ENCODE results near the gene C16orf78. TPM values are rescaled to one million over a fixed set of nuclear protein-coding genes. Genes with fewer than 3 reads are reported as not detected.

C16orf78 gene
- polyA plus RNA-seq, 3 donors = not detected

DNA sequence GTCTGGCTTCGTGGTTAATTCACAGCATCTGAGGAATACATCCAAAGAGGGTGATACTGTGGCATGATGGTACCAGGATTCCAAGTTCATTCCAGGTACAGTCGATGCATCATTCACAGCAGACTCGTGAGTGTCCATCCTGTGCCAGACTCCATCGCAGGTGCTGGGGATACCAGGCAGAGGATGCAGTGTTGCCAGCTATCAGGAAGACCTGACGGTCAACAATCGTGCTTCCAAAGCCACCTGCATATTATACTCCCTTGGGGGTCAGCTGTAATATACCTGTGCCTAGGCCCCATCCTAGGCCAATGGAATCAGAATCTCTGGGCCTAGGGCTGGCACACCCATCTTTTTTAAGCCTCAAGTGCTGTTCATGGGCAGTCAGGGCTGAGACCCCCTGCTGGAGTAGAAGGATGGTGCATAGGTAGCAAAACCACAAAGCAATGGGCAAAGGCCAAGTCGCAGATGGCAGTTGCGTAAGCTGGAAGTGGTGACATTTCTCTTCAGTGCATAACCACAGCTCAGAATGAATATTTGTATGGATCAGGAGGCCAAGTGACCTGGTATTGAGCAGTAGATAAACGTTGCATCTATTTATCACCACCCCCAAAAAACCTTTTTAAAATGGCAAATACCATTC, 42.9 kb upstream of the C16orf78 start:
- H3K36me3 Mint-ChIP-seq = no peaks in the 10 kb centered on the region
- Histone ChIP-seq H3K4me3 (replicated peaks in 1 of 3; ENCODE audit: low read depth in 2 of 3, low read length in 3 of 3) (no peak overlapping the region), H3K36me3 (replicated peaks in 1 of 2; ENCODE audit: control insufficient read depth in 1 of 2, insufficient read depth in 2 of 2, low read length in 2 of 2) (no peaks in the 10 kb centered on the region), H3K4me2 (replicated peaks; ENCODE audit: extremely low read depth, low read length, poor library complexity, severe bottlenecking) (no peak overlapping the region), H2AFZ (ENCODE audit: insufficient read depth, low read depth, low read length, poor library complexity, severe bottlenecking) (no peak overlapping the region), H3K9me3 (replicated peaks in 1 of 2; ENCODE audit: control insufficient read depth in 1 of 2, insufficient read depth in 1 of 2, low read length in 2 of 2) (no peaks in the 10 kb centered on the region), H3K79me2 (ENCODE audit: insufficient read depth, low read length) (no peaks in the 10 kb centered on the region), H4K20me1 (ENCODE audit: insufficient read depth, low read length) (no peaks in the 10 kb centered on the region), H3K27ac (ENCODE audit: low read depth in 1 of 2, low read length in 2 of 2) (no peak overlapping the region), H3K27me3 (ENCODE audit: control insufficient read depth in 2 of 2, insufficient read depth in 2 of 2, low read length in 2 of 2) (no peaks in the 10 kb centered on the region), H3K4me1 (ENCODE audit: control insufficient read depth in 1 of 2, insufficient read depth in 2 of 2, low read length in 2 of 2) (no peaks in the 10 kb centered on the region), H3K9ac (ENCODE audit: insufficient read depth, low read length, poor library complexity, severe bottlenecking) (no peak overlapping the region)
- no peak overlapping the region for H3K4me3 Mint-ChIP-seq
- H3K4me1 Mint-ChIP-seq = no peaks in the 10 kb centered on the region
- intact Hi-C loops (cut with micrococcal nuclease) = no loop called here
- DNase-seq = no peak
- H3K9me3 Mint-ChIP-seq = peaks cover 0 to 2% (median 0%) of the 10 kb centered on the region in 7 donors
- no peak overlapping the region for H3K27ac Mint-ChIP-seq
- H3K27me3 Mint-ChIP-seq (ENCODE audit: low read depth in 3 of 3) = peaks cover 0 to 4% (median 0%) of the 10 kb centered on the region in 3 donors
- 57% methylated on average over 4 of the region's 9 CpGs for WGBS (ENCODE audit: insufficient coverage)
- TF ChIP-seq, protein P1, sequence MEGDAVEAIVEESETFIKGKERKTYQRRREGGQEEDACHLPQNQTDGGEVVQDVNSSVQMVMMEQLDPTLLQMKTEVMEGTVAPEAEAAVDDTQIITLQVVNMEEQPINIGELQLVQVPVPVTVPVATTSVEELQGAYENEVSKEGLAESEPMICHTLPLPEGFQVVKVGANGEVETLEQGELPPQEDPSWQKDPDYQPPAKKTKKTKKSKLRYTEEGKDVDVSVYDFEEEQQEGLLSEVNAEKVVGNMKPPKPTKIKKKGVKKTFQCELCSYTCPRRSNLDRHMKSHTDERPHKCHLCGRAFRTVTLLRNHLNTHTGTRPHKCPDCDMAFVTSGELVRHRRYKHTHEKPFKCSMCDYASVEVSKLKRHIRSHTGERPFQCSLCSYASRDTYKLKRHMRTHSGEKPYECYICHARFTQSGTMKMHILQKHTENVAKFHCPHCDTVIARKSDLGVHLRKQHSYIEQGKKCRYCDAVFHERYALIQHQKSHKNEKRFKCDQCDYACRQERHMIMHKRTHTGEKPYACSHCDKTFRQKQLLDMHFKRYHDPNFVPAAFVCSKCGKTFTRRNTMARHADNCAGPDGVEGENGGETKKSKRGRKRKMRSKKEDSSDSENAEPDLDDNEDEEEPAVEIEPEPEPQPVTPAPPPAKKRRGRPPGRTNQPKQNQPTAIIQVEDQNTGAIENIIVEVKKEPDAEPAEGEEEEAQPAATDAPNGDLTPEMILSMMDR (IDR thresholded peaks at IDR 0.05) = no peak

DNA sequence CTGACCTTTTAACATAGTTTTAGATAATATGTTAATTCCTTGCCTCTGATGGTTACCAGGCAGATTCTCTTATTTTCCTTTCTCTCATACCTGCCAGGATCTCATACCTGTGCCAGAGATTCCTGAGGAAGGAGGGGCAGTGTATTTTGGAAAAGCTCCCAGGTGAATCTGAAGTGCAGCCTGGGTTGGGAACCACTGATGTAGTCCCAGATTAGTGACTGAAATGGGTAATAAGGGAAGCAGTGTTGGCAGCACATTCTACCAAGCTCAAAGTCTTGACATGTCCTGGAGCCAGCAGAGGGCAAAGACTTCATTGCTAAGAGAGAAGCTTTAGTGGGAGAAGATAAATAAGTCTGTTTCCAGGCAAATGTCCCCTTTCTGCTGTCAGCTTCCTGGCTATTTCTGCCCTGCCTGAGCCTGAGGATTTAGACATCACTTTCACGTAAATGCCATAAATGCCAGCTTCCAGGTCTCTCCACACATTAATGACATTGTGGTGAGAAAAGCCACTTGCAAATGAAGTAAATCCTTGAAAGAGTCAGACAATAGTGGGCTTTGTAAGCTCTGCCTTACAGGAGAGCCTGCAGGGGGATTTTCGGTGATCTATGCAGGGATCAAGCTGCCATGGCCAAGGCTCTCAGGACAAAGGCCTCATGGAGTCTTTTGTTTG, 40.9 kb upstream of the C16orf78 start:
- no peak overlapping the region for H3K4me2 ChIP-seq (replicated peaks; ENCODE audit: extremely low read depth, low read length, poor library complexity, severe bottlenecking)
- H2AFZ ChIP-seq (ENCODE audit: insufficient read depth, low read depth, low read length, poor library complexity, severe bottlenecking) = no peak overlapping the region
- 100% methylated on average over 1 of the region's 2 CpGs for WGBS (ENCODE audit: insufficient coverage)
- H3K27ac Mint-ChIP-seq = no peak overlapping the region
- H3K27ac ChIP-seq (ENCODE audit: low read depth in 1 of 2, low read length in 2 of 2) = no peak overlapping the region
- H3K9me3 Mint-ChIP-seq = peaks cover 0 to 1% (median 0%) of the 10 kb centered on the region in 7 donors
- intact Hi-C loops (cut with micrococcal nuclease) = no loop called here
- TF ChIP-seq, protein P1 (IDR thresholded peaks at IDR 0.05) = no peak
- no peak for DNase-seq
- H3K36me3 Mint-ChIP-seq = no peaks in the 10 kb centered on the region
- H3K4me1 Mint-ChIP-seq = no peaks in the 10 kb centered on the region
- no peaks in the 10 kb centered on the region for H3K79me2 ChIP-seq (ENCODE audit: insufficient read depth, low read length)
- H3K27me3 ChIP-seq (ENCODE audit: control insufficient read depth in 2 of 2, insufficient read depth in 2 of 2, low read length in 2 of 2) = no peaks in the 10 kb centered on the region
- peaks cover 0 to 7% (median 3%) of the 10 kb centered on the region in 3 donors for H3K27me3 Mint-ChIP-seq (ENCODE audit: low read depth in 3 of 3)
- H3K4me3 Mint-ChIP-seq = no peak overlapping the region
- H3K4me1 ChIP-seq (ENCODE audit: control insufficient read depth in 1 of 2, insufficient read depth in 2 of 2, low read length in 2 of 2) = no peaks in the 10 kb centered on the region
- no peak overlapping the region for H3K9ac ChIP-seq (ENCODE audit: insufficient read depth, low read length, poor library complexity, severe bottlenecking)
- H3K4me3 ChIP-seq (replicated peaks in 1 of 3; ENCODE audit: low read depth in 2 of 3, low read length in 3 of 3) = no peak overlapping the region
- H3K9me3 ChIP-seq (replicated peaks in 1 of 2; ENCODE audit: control insufficient read depth in 1 of 2, insufficient read depth in 1 of 2, low read length in 2 of 2) = no peaks in the 10 kb centered on the region
- no peaks in the 10 kb centered on the region for H4K20me1 ChIP-seq (ENCODE audit: insufficient read depth, low read length)
- H3K36me3 ChIP-seq (replicated peaks in 1 of 2; ENCODE audit: control insufficient read depth in 1 of 2, insufficient read depth in 2 of 2, low read length in 2 of 2) = no peaks in the 10 kb centered on the region
